HG02981 (cell line): ENCODE measurements around the gene CRYAA.
"Not testable (repeated sequence)": the region's sequence is repeated elsewhere in the genome, so short reads cannot be mapped to it uniquely, and the experiment has no call there.

Experiments used
- ATAC-seq: cut with Tn5 transposase; IDR thresholded peaks from one replicate; pipeline ENCODE4 v1.9.1; 2021; ENCODE audit warnings: mild to moderate bottlenecking, moderate library complexity; ENCODE audit not compliant: unreplicated experiment

Gene CRYAA

GRCh38 chr21:43176621-43177020, 7.8 kb downstream of the CRYAA start:
- peak; percentile 48 for ATAC-seq

GRCh38 chr21:43177043-43177906, 8.5 kb downstream of the CRYAA start:
- peak; percentile 56 for ATAC-seq

- ATAC-seq = not testable (repeated sequence)
These were observed 9.5 kb downstream of the CRYAA start for GRCh38 chr21:43178175-43178826.

GRCh38 chr21:43181033-43181432, 12.2 kb downstream of the CRYAA start:
- not testable (repeated sequence) for ATAC-seq

GRCh38 chr21:43187268-43187667, 18.5 kb downstream of the CRYAA start:
- not testable (repeated sequence) for ATAC-seq

- ATAC-seq = no peak
These were observed 18.9 kb downstream of the CRYAA start for GRCh38 chr21:43187715-43188114.

GRCh38 chr21:43188181-43188580, 19.4 kb downstream of the CRYAA start:
- no peak for ATAC-seq

- ATAC-seq = no peak
These were observed 19.9 kb downstream of the CRYAA start for GRCh38 chr21:43188592-43189210.

- no peak for ATAC-seq
These were observed 21.1 kb downstream of the CRYAA start for GRCh38 chr21:43189936-43190335.

GRCh38 chr21:43190544-43190943, 21.7 kb downstream of the CRYAA start:
- no peak for ATAC-seq

GRCh38 chr21:43190951-43191350, 22.1 kb downstream of the CRYAA start:
- ATAC-seq = no peak

- no peak for ATAC-seq
These were observed 22.7 kb downstream of the CRYAA start for GRCh38 chr21:43191521-43191920.

- no peak for ATAC-seq
These were observed 23.2 kb downstream of the CRYAA start for GRCh38 chr21:43191971-43192370.

GRCh38 chr21:43192501-43193081, 23.8 kb downstream of the CRYAA start:
- no peak for ATAC-seq

GRCh38 chr21:43193088-43193650, 24.4 kb downstream of the CRYAA start:
- ATAC-seq = no peak

GRCh38 chr21:43193651-43194302, 25.0 kb downstream of the CRYAA start:
- no peak for ATAC-seq

GRCh38 chr21:43194303-43195120, 25.7 kb downstream of the CRYAA start:
- no peak for ATAC-seq

GRCh38 chr21:43195121-43196021, 26.6 kb downstream of the CRYAA start:
- ATAC-seq = no peak

- no peak for ATAC-seq
These were observed 28.0 kb downstream of the CRYAA start for GRCh38 chr21:43196826-43197225.
